Smooth muscle cell (in vitro differentiated cells): Measurements from ENCODE around the gene SYDE2. TPM values are rescaled to one million over a fixed set of nuclear protein-coding genes. Genes with fewer than 3 reads are reported as not detected.
"Not testable (repeated sequence)": the region's sequence is repeated elsewhere in the genome, so short reads cannot be mapped to it uniquely, and the experiment has no call there.

Experiments
- DNase-seq: peaks from one replicate; lab custom pipeline; 2025; ENCODE audit not compliant: unreplicated experiment; lab: John Stamatoyannopoulos, UW
- H2AFZ ChIP-seq: fragments of 200-600 bp; sonication (generic); 2 replicates; pipeline ENCODE4 v1.6.0; 2016; ENCODE audit warnings: antibody characterized with exemption, low read depth, mild to moderate bottlenecking
- H3F3A ChIP-seq: fragments of 200-600 bp; sonication (generic); 2 replicates; pipeline ENCODE4 v1.6.0; 2017; ENCODE audit warnings: antibody characterized with exemption, low read depth
- H3K27ac ChIP-seq: fragments of 200-600 bp; sonication (generic); 2 replicates; pipeline ENCODE4 v1.5.1; 2016; ENCODE audit warnings: low read depth, mild to moderate bottlenecking
- H3K27me3 ChIP-seq: fragments of 200-600 bp; sonication (generic); 2 replicates; pipeline ENCODE4 v1.6.1; 2016; ENCODE audit warnings: low read depth, mild to moderate bottlenecking
- H3K36me3 ChIP-seq: fragments of 200-600 bp; sonication (generic); 2 replicates; pipeline ENCODE4 v1.5.1; 2016; ENCODE audit warnings: low read depth
- H3K4me1 ChIP-seq: fragments of 200-600 bp; sonication (generic); 2 replicates; pipeline ENCODE4 v1.5.1; 2016; ENCODE audit warnings: low read depth
- H3K4me2 ChIP-seq: fragments of 200-600 bp; sonication (generic); 2 replicates; pipeline ENCODE4 v1.6.0; 2016; ENCODE audit warnings: mild to moderate bottlenecking
- H3K4me3 ChIP-seq: fragments of 200-600 bp; sonication (generic); 2 replicates; pipeline ENCODE4 v1.5.1; 2016; ENCODE audit warnings: mild to moderate bottlenecking
- H3K79me2 ChIP-seq: fragments of 200-600 bp; sonication (generic); 2 replicates; pipeline ENCODE4 v1.6.0; 2016; ENCODE audit warnings: low read depth, mild to moderate bottlenecking
- H3K9ac ChIP-seq: fragments of 200-600 bp; sonication (generic); 2 replicates; pipeline ENCODE4 v1.6.0; 2016; ENCODE audit warnings: low read depth
- H3K9me3 ChIP-seq: fragments of 200-600 bp; sonication (generic); replicated peaks from 2 replicates; pipeline ENCODE4 v1.5.1; 2016; ENCODE audit warnings: low read depth
- H4K20me1 ChIP-seq: fragments of 200-600 bp; sonication (generic); 2 replicates; pipeline ENCODE4 v1.6.0; 2016; ENCODE audit warnings: low read depth
- CTCF ChIP-seq: fragments of 200-600 bp; sonication (generic); IDR thresholded peaks from 2 replicates; pipeline ENCODE4 v1.5.1; 2017; ENCODE audit warnings: borderline replicate concordance, mild to moderate bottlenecking, antibody characterized with exemption; ENCODE audit not compliant: insufficient read depth, poor library complexity, severe bottlenecking
- WGBS: methylation state at CpG from one replicate; pipeline ENCODE4 v1.1.7; 2016; ENCODE audit warnings: low lambda C conversion rate; 5-methylcytosine and 5-hydroxymethylcytosine counted together
- polyA plus RNA-seq: library from polyadenylated mRNA; unstranded; fragments of >200 nt; fragmentation: Nextera tagmentation; extraction: Ambion mirVana; gene quantifications from 2 replicates; pipeline ENCODE4 v1.2.1, GENCODE V29; 2016
- total RNA-seq: library from RNA; depleted of rRNA; stranded (reverse); fragments of >200 nt; gene quantifications from 2 replicates; pipeline ENCODE4 v1.2.3, GENCODE V29; 2014

Gene SYDE2
- total and polyA plus RNA-seq, 2 experiments from 2014 or later: 4.9 to 9.1 TPM

DNA sequence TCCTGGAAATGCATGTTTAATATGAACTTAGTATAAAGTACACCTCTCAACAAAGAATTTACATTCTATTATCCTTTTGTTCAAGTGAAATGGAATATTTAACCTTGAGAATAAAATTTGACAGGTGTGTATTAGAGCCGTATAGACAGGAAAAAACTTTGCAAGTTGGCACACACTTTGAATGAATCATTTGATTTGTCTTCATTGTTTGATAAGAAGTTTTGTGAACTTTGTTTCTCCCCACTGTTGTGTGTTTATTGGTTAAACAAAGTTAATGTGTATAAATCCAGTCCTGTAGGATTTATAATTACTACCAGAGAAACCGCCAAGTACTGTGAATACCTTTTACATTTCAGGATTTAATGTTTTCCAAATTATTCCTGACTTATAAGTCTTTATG, 2.0 kb downstream of the SYDE2 start:
- Histone ChIP-seq H4K20me1 (peaks cover 20% of the 10 kb centered on the region), H3K9ac (peak overlapping the region; percentile 7), H3K4me1 (peaks cover 43% of the 10 kb centered on the region), H3K4me3 (peak overlapping the region; percentile 92), H3K27me3 (no peaks in the 10 kb centered on the region), H3K79me2 (peaks cover 74% of the 10 kb centered on the region), H3F3A (peaks cover 3% of the 10 kb centered on the region), H3K36me3 (no peaks in the 10 kb centered on the region), H3K27ac (no peak overlapping the region), H3K9me3 (no peaks in the 10 kb centered on the region), H3K4me2 (peak overlapping the region; percentile 93), H2AFZ (no peak overlapping the region)
- no peak for DNase-seq
- no peak for TF ChIP-seq CTCF
- WGBS: 63% methylated on average over 2 of the region's 2 CpGs

GRCh38 chr1:85196358-85196757, 4.5 kb downstream of the SYDE2 start:
- H3F3A ChIP-seq: peaks cover 3% of the 10 kb centered on the region
- no peak overlapping the region for H3K9ac ChIP-seq
- no peaks in the 10 kb centered on the region for H3K27me3 ChIP-seq
- peaks cover 31% of the 10 kb centered on the region for H4K20me1 ChIP-seq
- no peak overlapping the region for H3K27ac ChIP-seq
- H3K4me2 ChIP-seq: peak overlapping the region; percentile 93
- no peak for TF ChIP-seq CTCF
- no peaks in the 10 kb centered on the region for H3K36me3 ChIP-seq
- peaks cover 97% of the 10 kb centered on the region for H3K79me2 ChIP-seq
- DNase-seq: no peak
- H3K9me3 ChIP-seq: no peaks in the 10 kb centered on the region
- H3K4me1 ChIP-seq: peaks cover 38% of the 10 kb centered on the region
- no peak overlapping the region for H2AFZ ChIP-seq
- H3K4me3 ChIP-seq: no peak overlapping the region

GRCh38 chr1:85195703-85196102, 5.1 kb downstream of the SYDE2 start:
- 87% methylated on average over 2 of the region's 2 CpGs for WGBS
- Histone ChIP-seq H2AFZ (no peak overlapping the region), H3K9ac (no peak overlapping the region), H3K27me3 (no peaks in the 10 kb centered on the region), H3F3A (peaks cover 3% of the 10 kb centered on the region), H3K9me3 (no peaks in the 10 kb centered on the region), H3K4me3 (no peak overlapping the region), H3K79me2 (peaks cover 97% of the 10 kb centered on the region), H3K36me3 (no peaks in the 10 kb centered on the region), H4K20me1 (peaks cover 33% of the 10 kb centered on the region), H3K4me1 (peaks cover 38% of the 10 kb centered on the region), H3K4me2 (no peak overlapping the region), H3K27ac (no peak overlapping the region)
- DNase-seq: no peak
- TF ChIP-seq CTCF: no peak

- H3K4me3 ChIP-seq, H3K36me3 ChIP-seq, H2AFZ ChIP-seq, H3K27ac ChIP-seq, H3K9me3 ChIP-seq, H3K9ac ChIP-seq, H3K27me3 ChIP-seq, H3K4me2 ChIP-seq, DNase-seq, H3F3A ChIP-seq: not testable (repeated sequence)
- peaks cover 75% of the 10 kb centered on the region for H3K79me2 ChIP-seq
- H3K4me1 ChIP-seq: peaks cover 13% of the 10 kb centered on the region
- H4K20me1 ChIP-seq: peaks cover 17% of the 10 kb centered on the region
Observed at GRCh38 chr1:85192129-85192528, 8.7 kb downstream of the SYDE2 start.
